IPS DF 6.9 (cell line): ENCODE measurements around the gene SORCS2.

ENCODE experiments used
- DNase-seq: peaks from one replicate; pipeline ENCODE4 v3.0.0-alpha.2; 2013; ENCODE audit warnings: low read depth, low spot score
- H3K27ac ChIP-seq: one replicate; pipeline ENCODE4 v1.5.1; 2013; ENCODE audit warnings: low read length, control low read depth
- H3K27me3 ChIP-seq: 2 replicates; pipeline ENCODE4 v1.6.1; 2013; ENCODE audit warnings: mild to moderate bottlenecking, low read length; ENCODE audit not compliant: control insufficient read depth, insufficient read depth
- H3K36me3 ChIP-seq: 2 replicates; pipeline ENCODE4 v1.6.1; 2013; ENCODE audit warnings: low read length; ENCODE audit not compliant: control insufficient read depth, insufficient read depth
- H3K4me1 ChIP-seq: 2 replicates; pipeline ENCODE4 v1.6.1; 2013; ENCODE audit warnings: low read length; ENCODE audit not compliant: control insufficient read depth, insufficient read depth
- H3K4me3 ChIP-seq: 2 replicates; pipeline ENCODE4 v1.5.1; 2013; ENCODE audit warnings: mild to moderate bottlenecking, low read length
- H3K9me3 ChIP-seq: 2 replicates; pipeline ENCODE4 v1.6.1; 2013; ENCODE audit warnings: low read length, inconsistent platforms; ENCODE audit not compliant: control insufficient read depth, insufficient read depth
- WGBS: extraction: QIAGEN DNeasy Blood & Tissue Kit; methylation state at CpG from one replicate; pipeline ENCODE4 v1.1.7; 2013; ENCODE audit warnings: mixed read lengths, missing lambda C conversion rate; ENCODE audit not compliant: insufficient read length, insufficient coverage; 5-methylcytosine and 5-hydroxymethylcytosine counted together

Gene SORCS2

GRCh38 chr4:7199129-7199725 is 6.9 kb downstream of the SORCS2 start:
- no CpG with 5 or more reads among the region's 15 CpGs for WGBS
- Histone ChIP-seq H3K27ac (no peak overlapping the region), H3K27me3 (peaks cover under 1% of the 10 kb centered on the region; the same call in 1 of the 2 replicates), H3K4me3 (no peak overlapping the region), H3K9me3 (no peaks in the 10 kb centered on the region), H3K4me1 (peaks cover 3% of the 10 kb centered on the region; the same call in 1 of the 2 replicates), H3K36me3 (no peaks in the 10 kb centered on the region)
- DNase-seq, result no peak

GRCh38 chr4:7199771-7200441 is 7.6 kb downstream of the SORCS2 start:
- peaks cover 3% of the 10 kb centered on the region; the same call in 1 of the 2 replicates for H3K4me1 ChIP-seq
- H3K4me3 ChIP-seq, result no peak overlapping the region
- no peak overlapping the region for H3K27ac ChIP-seq
- no peak for DNase-seq
- H3K27me3 ChIP-seq, result no peaks in the 10 kb centered on the region
- H3K9me3 ChIP-seq, result no peaks in the 10 kb centered on the region
- whole genome bisulfite sequencing, result no CpG with 5 or more reads among the region's 16 CpGs
- H3K36me3 ChIP-seq, result no peaks in the 10 kb centered on the region

- WGBS, result no CpG with 5 or more reads among the region's 12 CpGs
- Histone ChIP-seq H3K4me3 (no peak overlapping the region), H3K4me1 (peaks cover 3% of the 10 kb centered on the region; the same call in 1 of the 2 replicates), H3K27ac (no peak overlapping the region), H3K9me3 (no peaks in the 10 kb centered on the region), H3K36me3 (no peaks in the 10 kb centered on the region), H3K27me3 (no peaks in the 10 kb centered on the region)
- no peak for DNase-seq
These were observed 8.5 kb downstream of the SORCS2 start for GRCh38 chr4:7200801-7201200.

GRCh38 chr4:7201420-7202305 is 9.3 kb downstream of the SORCS2 start:
- H3K4me1 ChIP-seq, result peaks cover 3% of the 10 kb centered on the region; the same call in 1 of the 2 replicates

GRCh38 chr4:7202411-7202810 is 10.1 kb downstream of the SORCS2 start:
- Histone ChIP-seq H3K4me3 (no peak overlapping the region), H3K36me3 (no peaks in the 10 kb centered on the region), H3K27ac (no peak overlapping the region), H3K27me3 (no peaks in the 10 kb centered on the region), H3K4me1 (peaks cover 3% of the 10 kb centered on the region; the same call in 1 of the 2 replicates), H3K9me3 (no peaks in the 10 kb centered on the region)
- WGBS, result no CpG with 5 or more reads among the region's 8 CpGs
- DNase-seq, result no peak

More at GRCh38 chr4:7201420-7202305, 9.3 kb downstream of the SORCS2 start:
- no peaks in the 10 kb centered on the region for H3K36me3 ChIP-seq
- no peaks in the 10 kb centered on the region for H3K27me3 ChIP-seq
- H3K9me3 ChIP-seq, result no peaks in the 10 kb centered on the region
- WGBS, result no CpG with 5 or more reads among the region's 29 CpGs
- H3K27ac ChIP-seq, result no peak overlapping the region
- H3K4me3 ChIP-seq, result no peak overlapping the region
- DNase-seq, result no peak

GRCh38 chr4:7204656-7205387 is 12.5 kb downstream of the SORCS2 start:
- DNase-seq, result no peak
- Histone ChIP-seq H3K27ac (no peak overlapping the region), H3K27me3 (no peaks in the 10 kb centered on the region), H3K36me3 (no peaks in the 10 kb centered on the region), H3K9me3 (no peaks in the 10 kb centered on the region), H3K4me3 (no peak overlapping the region), H3K4me1 (peaks cover 3% of the 10 kb centered on the region; the same call in 1 of the 2 replicates)
- WGBS, result no CpG with 5 or more reads among the region's 14 CpGs

- Histone ChIP-seq H3K9me3 (no peaks in the 10 kb centered on the region), H3K36me3 (no peaks in the 10 kb centered on the region), H3K4me1 (peaks cover 3% of the 10 kb centered on the region; the same call in 1 of the 2 replicates), H3K27ac (no peak overlapping the region), H3K27me3 (no peaks in the 10 kb centered on the region), H3K4me3 (no peak overlapping the region)
- WGBS, result no CpG with 5 or more reads among the region's 9 CpGs
- no peak for DNase-seq
These were observed 14.0 kb downstream of the SORCS2 start for GRCh38 chr4:7206385-7206784.

GRCh38 chr4:7206911-7207567 is 14.7 kb downstream of the SORCS2 start:
- Histone ChIP-seq H3K4me1 (no peaks in the 10 kb centered on the region), H3K36me3 (no peaks in the 10 kb centered on the region), H3K4me3 (no peak overlapping the region), H3K27me3 (no peaks in the 10 kb centered on the region), H3K9me3 (no peaks in the 10 kb centered on the region), H3K27ac (no peak overlapping the region)
- WGBS, result no CpG with 5 or more reads among the region's 21 CpGs
- DNase-seq, result no peak

GRCh38 chr4:7207628-7208231 is 15.4 kb downstream of the SORCS2 start:
- H3K27ac ChIP-seq, result no peak overlapping the region
- H3K4me3 ChIP-seq, result no peak overlapping the region
- WGBS, result no CpG with 5 or more reads among the region's 11 CpGs
- no peaks in the 10 kb centered on the region for H3K27me3 ChIP-seq
- no peaks in the 10 kb centered on the region for H3K36me3 ChIP-seq
- no peaks in the 10 kb centered on the region for H3K4me1 ChIP-seq
- no peaks in the 10 kb centered on the region for H3K9me3 ChIP-seq
- DNase-seq, result no peak
